AG09309 (cell line): Measurements from ENCODE around the gene OBP2A.

Experiments
- DNase-seq: peaks from one replicate; pipeline ENCODE4 v3.0.0-alpha.2; 2010; ENCODE audit warnings: low read depth
- H3K4me3 ChIP-seq: 2 replicates; pipeline ENCODE4 v1.5.1; 2011; ENCODE audit warnings: mild to moderate bottlenecking, low read depth, low read length, moderate library complexity; ENCODE audit not compliant: control insufficient read depth
- CTCF ChIP-seq: IDR thresholded peaks from 2 replicates; pipeline ENCODE4 v1.5.1; 2011; ENCODE audit warnings: mild to moderate bottlenecking, low read depth, low read length, inconsistent platforms; ENCODE audit not compliant: insufficient read depth, control insufficient read depth; ENCODE audit errors: missing control alignments

Gene OBP2A

GRCh38 chr9:135519179-135519971 lies 26.6 kb upstream of the OBP2A start:
- DNase-seq: no peak
- no peak overlapping the region for H3K4me3 ChIP-seq
- TF ChIP-seq CTCF: no peak

GRCh38 chr9:135520916-135521607 lies 24.9 kb upstream of the OBP2A start, which contains the start of gene LCN1:
Gene LCN1, plus strand, starts transcription at chr9:135521440. Its CDS starts 58 bp downstream, at chr9:135521498.
- DNase-seq: no peak
- TF ChIP-seq CTCF: no peak
- no peak within 1 kb of the TSS for H3K4me3 ChIP-seq

- no peak for TF ChIP-seq CTCF
- no peak overlapping the region for H3K4me3 ChIP-seq
- no peak for DNase-seq
These were observed 24.3 kb upstream of the OBP2A start for GRCh38 chr9:135521608-135522095.

- no peak for TF ChIP-seq CTCF
- DNase-seq: no peak
- H3K4me3 ChIP-seq: no peak overlapping the region
These were observed 23.6 kb upstream of the OBP2A start for GRCh38 chr9:135522137-135522877.

GRCh38 chr9:135522931-135523330 lies 23.0 kb upstream of the OBP2A start:
- no peak for TF ChIP-seq CTCF
- DNase-seq: no peak

GRCh38 chr9:135523521-135524129 lies 22.3 kb upstream of the OBP2A start:
- DNase-seq: no peak
- TF ChIP-seq CTCF: no peak
- H3K4me3 ChIP-seq: no peak overlapping the region

More at GRCh38 chr9:135522931-135523330, 23.0 kb upstream of the OBP2A start:
- no peak overlapping the region for H3K4me3 ChIP-seq
